ENCODE data around the gene FBXL7.
A peak's percentile ranks its signal among the peaks of the same experiment; 100 is the strongest.

FBXL7 gene

GRCh38 chr5:15753752-15754151, 253.8 kb downstream of the FBXL7 start:
- DNase-seq (ENCODE audit: low spot score) (no peak), FAIRE-seq (no peak)

GRCh38 chr5:15757103-15757502, 257.1 kb downstream of the FBXL7 start:
- FAIRE-seq (no peak), DNase-seq (ENCODE audit: low spot score) (no peak)

- FAIRE-seq (no peak), DNase-seq (ENCODE audit: low spot score) (no peak)
Measured at GRCh38 chr5:15757619-15758018, 257.6 kb downstream of the FBXL7 start.

DNA sequence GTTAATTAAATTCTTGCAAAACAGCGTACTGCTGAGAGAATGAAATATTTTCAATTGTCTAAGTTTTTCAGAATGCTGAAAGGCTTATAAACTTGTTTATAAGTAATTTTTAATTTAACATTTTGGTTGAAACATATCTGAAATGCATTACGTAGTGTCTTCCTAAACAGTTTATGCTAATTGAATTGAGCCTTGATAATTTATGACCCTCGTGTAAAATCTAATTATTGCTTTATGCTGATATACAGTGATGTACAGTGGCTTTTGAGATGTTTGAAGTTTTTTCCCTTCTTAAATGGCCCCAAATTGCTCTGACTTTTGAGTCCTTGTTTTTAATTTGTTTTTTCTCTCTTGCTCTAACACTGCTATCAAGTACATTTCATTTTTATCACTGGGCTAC, 262.7 kb downstream of the FBXL7 start:
- FAIRE-seq (no peak), DNase-seq (ENCODE audit: low spot score) (no peak)

DNA sequence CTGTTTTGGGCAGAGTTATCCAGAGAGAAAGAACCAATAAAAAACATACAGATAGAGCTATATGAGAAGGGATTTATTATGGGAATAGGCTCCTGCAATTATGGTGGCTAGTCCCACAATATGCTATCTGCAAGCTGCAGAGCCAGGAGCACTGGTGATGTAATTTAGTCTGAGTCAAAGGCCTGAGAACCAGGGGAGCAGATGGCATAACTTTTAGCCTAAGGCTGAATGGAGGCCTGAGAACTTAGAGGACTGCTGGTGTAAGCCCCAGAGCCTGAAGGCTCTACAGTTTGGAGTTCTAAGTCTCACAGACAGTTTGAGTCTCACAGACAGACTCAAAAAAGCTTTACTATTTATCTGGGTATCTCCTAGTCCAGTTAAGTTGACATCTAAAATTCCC, 263.8 kb downstream of the FBXL7 start:
- DNase-seq (ENCODE audit: low spot score) = no peak
- no peak for FAIRE-seq

GRCh38 chr5:15768936-15769335, 269.0 kb downstream of the FBXL7 start:
- FAIRE-seq = no peak
- no peak for DNase-seq (ENCODE audit: low spot score)

DNA sequence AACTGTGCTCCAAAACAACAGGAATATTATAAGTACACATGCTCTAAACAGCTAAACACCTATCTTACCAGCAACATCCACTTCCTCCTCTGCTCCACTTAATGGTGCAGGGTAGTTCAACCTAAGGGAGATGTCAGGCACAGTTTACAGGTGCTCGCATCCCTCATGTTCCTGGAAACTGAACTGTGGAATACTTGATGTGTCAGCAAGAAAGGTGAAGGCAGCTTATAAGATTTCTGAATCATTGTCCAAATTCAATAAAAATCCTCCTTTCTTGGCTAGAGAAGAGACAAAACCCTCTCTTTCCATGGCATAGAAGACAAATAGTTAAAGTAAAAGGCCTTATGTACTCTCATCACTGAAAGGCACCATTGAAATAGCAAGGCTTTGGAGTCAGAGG, 272.2 kb downstream of the FBXL7 start:
- FAIRE-seq = no peak
- DNase-seq (ENCODE audit: low spot score) = no peak

- DNase-seq (ENCODE audit: low spot score) (no peak), FAIRE-seq (no peak)
Measured at GRCh38 chr5:15774632-15775031, 274.7 kb downstream of the FBXL7 start.

DNA sequence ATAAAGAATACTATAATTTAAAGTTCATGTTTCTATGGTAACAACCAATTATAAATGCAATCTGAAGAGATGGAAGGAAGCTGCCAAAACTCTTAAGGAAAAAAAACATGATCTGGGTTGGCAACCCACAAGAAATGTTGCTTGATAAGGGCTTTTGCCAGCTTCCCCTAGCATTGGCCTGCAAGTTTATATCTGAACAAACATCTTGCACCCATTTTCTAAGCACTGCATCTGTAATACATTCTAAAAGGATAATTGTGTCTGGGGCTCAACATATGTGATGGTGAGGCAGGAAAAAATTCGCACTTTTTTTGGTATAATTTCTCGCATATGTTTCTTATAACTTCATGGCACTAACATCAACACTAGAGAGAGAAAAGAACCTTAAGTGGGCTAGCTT, 276.4 kb downstream of the FBXL7 start:
- FAIRE-seq (no peak), DNase-seq (ENCODE audit: low spot score) (no peak)

DNA sequence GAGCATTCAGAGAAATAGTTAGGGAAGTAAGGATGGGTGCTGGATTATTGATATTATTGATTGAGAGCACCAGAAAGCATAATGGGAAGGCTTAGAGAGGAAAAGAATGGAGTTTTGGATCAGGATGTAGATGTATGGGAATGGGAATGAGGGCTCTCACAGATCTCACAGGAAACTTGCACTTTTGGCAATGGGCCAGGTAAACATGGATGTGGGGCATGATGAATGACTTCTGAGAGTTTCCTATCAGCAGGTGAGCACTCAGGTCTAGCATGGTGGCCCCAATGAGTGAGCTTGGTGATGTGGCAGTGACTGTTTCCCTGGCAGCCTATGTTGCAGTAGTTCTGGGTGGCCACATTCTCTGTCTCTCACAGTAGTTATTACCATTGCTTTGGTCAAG, 283.8 kb downstream of the FBXL7 start:
- FAIRE-seq (no peak), DNase-seq (ENCODE audit: low spot score) (no peak)

DNA sequence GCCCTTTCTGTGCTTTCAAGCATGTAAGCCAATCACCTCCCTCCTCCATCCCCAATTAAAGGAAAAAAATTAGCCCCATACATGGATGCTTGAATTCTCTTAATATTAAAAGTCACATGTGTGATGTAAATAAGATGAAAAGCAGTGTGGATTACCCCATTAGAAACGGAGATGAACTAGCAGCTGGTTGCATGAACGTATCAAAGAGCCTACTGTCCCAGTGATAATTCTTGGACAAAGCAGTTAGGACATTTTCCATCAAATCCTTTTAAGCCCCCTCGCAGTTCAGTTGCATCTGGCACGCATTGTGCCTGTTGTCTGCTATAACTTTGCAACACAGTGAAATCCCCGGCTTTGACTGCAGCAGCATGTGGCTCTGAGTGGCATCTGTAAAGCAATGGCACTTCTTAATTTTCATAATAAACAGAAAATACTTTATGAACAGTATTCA, 285.6 kb downstream of the FBXL7 start:
- no peak for FAIRE-seq
- no peak for DNase-seq (ENCODE audit: low spot score)

- DNase-seq (ENCODE audit: low spot score) = no peak
- FAIRE-seq = no peak
Measured at GRCh38 chr5:15786326-15786725, 286.3 kb downstream of the FBXL7 start.

GRCh38 chr5:15786884-15787283, 286.9 kb downstream of the FBXL7 start:
- DNase-seq (ENCODE audit: low spot score) = no peak
- no peak for FAIRE-seq

DNA sequence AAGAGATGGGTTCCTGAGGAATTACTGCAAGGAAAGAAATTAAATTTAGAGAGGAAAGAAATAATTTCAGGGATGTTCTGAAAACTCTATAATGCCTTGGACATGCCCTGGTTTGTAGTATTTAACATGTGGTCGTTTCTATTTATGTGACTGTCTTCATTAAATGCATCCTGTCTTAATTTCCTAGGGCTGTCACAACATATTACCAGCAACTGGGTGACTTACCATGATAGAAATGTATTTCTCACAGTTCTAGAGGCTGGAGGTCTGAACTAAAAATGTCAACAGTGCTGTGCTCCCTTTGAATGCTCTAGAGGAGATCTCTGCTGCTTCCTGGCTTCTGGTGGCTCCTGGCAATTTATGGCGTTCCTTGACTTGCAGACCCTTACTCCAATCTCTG, 287.7 kb downstream of the FBXL7 start:
- FAIRE-seq (no peak), DNase-seq (ENCODE audit: low spot score) (no peak)

DNA sequence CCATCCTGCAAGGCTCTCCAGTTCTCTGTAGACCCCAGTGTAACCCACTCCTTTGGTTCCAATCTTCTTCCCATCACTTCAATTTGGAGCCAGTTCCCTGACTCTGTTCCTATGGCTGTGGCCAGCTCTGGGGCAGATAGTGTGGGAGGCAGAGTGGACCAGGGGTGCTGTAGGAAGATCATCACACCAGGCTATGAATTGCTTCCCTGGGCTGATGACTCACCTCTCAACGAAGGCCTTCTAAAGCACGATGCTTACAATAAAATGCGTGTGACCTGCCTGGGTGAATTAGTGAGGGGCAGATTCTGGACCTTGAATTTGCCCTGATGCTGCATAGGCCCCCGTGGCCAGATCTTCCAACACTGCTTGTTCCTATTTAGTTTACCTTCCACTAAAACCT, 289.7 kb downstream of the FBXL7 start:
- FAIRE-seq = no peak
- peak; percentile 32 for DNase-seq (ENCODE audit: low spot score)

- no peak for FAIRE-seq
- DNase-seq (ENCODE audit: low spot score) = no peak
Measured at GRCh38 chr5:15790446-15791018, 290.6 kb downstream of the FBXL7 start.

- no peak for FAIRE-seq
Measured at GRCh38 chr5:15791274-15791673, 291.3 kb downstream of the FBXL7 start.

GRCh38 chr5:15791859-15792258, 291.9 kb downstream of the FBXL7 start:
- no peak for FAIRE-seq
- no peak for DNase-seq (ENCODE audit: low spot score)

More at GRCh38 chr5:15791274-15791673, 291.3 kb downstream of the FBXL7 start:
- DNase-seq (ENCODE audit: low spot score) = no peak

GRCh38 chr5:15794052-15794985, 294.3 kb downstream of the FBXL7 start:
- DNase-seq (ENCODE audit: low spot score) = no peak
- no peak for FAIRE-seq

DNA sequence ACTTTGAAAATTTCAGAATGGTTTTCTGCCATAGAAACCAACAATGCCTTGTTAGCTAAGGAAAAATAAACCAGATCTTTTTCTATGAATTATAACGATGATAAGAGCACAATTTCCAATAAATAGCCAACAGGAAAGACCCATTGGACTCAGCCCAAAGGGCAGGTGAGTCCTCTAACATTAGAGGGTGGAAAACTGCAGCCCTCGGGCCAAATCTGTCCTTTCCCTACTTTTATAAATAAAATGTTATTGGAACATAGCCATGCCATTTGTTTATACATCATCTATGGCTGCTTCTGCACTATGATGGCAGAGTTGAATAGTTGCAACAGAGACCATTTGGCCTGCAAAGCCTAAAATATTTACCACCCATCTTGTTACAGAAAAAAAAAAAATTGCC, 296.1 kb downstream of the FBXL7 start:
- DNase-seq (ENCODE audit: low spot score) (no peak), FAIRE-seq (no peak)

GRCh38 chr5:15796557-15796956, 296.6 kb downstream of the FBXL7 start:
- FAIRE-seq (no peak), DNase-seq (ENCODE audit: low spot score) (no peak)

- FAIRE-seq (no peak), DNase-seq (ENCODE audit: low spot score) (no peak)
Measured at GRCh38 chr5:15797116-15797515, 297.1 kb downstream of the FBXL7 start.

- no peak for DNase-seq (ENCODE audit: low spot score)
Measured at GRCh38 chr5:15798006-15798405, 298.0 kb downstream of the FBXL7 start.

More at GRCh38 chr5:15798006-15798405, 298.0 kb downstream of the FBXL7 start:
- FAIRE-seq = no peak
